Adipocyte (in vitro differentiated cells): ENCODE results near the gene MAGEB17.
A peak's percentile ranks its signal among the peaks of the same experiment; 100 is the strongest.
"Not testable (repeated sequence)": the region's sequence is repeated elsewhere in the genome, so short reads cannot be mapped to it uniquely, and the experiment has no call there.

Experiments
- DNase-seq: peaks from one replicate; pipeline ENCODE4 v3.0.0-alpha.2; 2015; ENCODE audit warnings: low read depth
- H3K27me3 ChIP-seq: replicated peaks from 2 replicates; pipeline ENCODE4 v1.7.0; 2013; ENCODE audit warnings: mild to moderate bottlenecking, low read length, moderate library complexity; ENCODE audit not compliant: control insufficient read depth, insufficient read depth
- H3K36me3 ChIP-seq: 2 replicates; pipeline ENCODE4 v1.7.0; 2013; ENCODE audit warnings: low read length, mild to moderate bottlenecking, moderate library complexity; ENCODE audit not compliant: control insufficient read depth, insufficient read depth, severe bottlenecking
- H3K4me1 ChIP-seq: 2 replicates; pipeline ENCODE4 v1.7.0; 2013; ENCODE audit warnings: mild to moderate bottlenecking, low read length, moderate library complexity; ENCODE audit not compliant: control insufficient read depth, insufficient read depth
- H3K4me3 ChIP-seq: 2 replicates; pipeline ENCODE4 v1.7.0; 2013; ENCODE audit warnings: mild to moderate bottlenecking, low read length, moderate library complexity
- H3K9ac ChIP-seq: 2 replicates; pipeline ENCODE4 v1.7.0; 2013; ENCODE audit warnings: mild to moderate bottlenecking, low read length, moderate library complexity
- H3K9me3 ChIP-seq: 2 replicates; pipeline ENCODE4 v1.7.0; 2013; ENCODE audit warnings: mild to moderate bottlenecking, low read length, moderate library complexity; ENCODE audit not compliant: control insufficient read depth

Gene MAGEB17

DNA sequence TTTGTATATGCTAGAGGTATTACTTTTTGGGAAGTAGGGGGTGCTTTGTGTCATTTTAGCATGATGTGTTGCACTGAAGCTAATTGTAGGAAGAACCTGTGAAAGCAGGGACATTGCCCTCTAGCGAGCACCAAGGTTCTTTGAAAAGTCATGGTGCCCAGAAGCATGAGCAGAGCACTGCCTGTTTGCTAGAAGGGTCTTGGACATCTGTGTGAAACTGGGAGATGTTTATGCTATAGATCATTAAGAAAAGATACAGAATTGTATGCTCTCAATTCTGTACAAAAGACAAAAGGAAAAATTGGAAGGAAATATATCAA lies 29.2 kb upstream of the MAGEB17 start:
- Histone ChIP-seq H3K9ac (no peak overlapping the region), H3K4me3 (no peak overlapping the region), H3K27me3 (peaks cover 14% of the 10 kb centered on the region), H3K36me3 (no peaks in the 10 kb centered on the region), H3K9me3 (peaks cover 6% of the 10 kb centered on the region), H3K4me1 (peaks cover 11% of the 10 kb centered on the region)
- DNase-seq: no peak

DNA sequence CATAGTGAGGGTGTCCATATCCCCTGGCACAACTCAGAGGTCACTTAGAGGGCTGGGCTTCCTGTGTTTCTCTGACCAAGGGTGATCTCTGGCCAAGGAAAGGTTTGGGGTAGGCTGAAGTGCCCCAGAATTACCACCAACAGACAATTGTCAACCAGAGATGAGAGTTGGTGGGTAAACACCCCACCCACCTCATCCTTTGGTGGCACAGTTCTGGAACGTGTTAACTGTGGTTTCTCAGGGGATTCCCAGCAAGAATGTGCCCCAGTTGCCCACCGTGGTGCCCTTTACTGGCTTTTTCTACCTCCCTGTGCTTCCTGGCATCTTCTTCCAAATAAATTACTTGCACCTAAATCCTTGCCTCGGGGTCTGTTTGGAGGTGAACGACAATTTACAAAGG lies 26.8 kb upstream of the MAGEB17 start:
- Histone ChIP-seq H3K4me3 (no peak overlapping the region), H3K9me3 (peaks cover 6% of the 10 kb centered on the region), H3K4me1 (peaks cover 11% of the 10 kb centered on the region), H3K27me3 (peaks cover 18% of the 10 kb centered on the region), H3K36me3 (no peaks in the 10 kb centered on the region), H3K9ac (no peak overlapping the region)
- no peak for DNase-seq

DNA sequence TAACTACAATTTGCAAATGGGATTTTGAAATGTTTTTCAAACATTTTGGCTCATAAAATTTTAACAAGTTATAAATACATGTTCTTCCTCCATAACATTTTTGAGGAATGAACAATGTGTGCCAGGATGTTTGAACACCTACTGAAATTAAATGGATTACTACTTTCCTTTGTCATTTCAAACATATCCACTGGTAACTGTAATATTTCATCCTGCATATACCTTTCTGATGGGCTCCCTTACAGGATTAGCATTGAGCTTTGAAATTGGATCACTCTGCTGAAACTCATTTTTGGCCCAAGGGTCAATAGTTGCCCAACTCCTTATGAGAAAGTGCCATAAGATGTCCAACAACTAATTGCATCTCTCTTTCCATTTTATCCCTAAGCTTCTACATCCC lies 26.3 kb upstream of the MAGEB17 start:
- H3K4me1 ChIP-seq: peaks cover 11% of the 10 kb centered on the region
- DNase-seq: no peak
- H3K36me3 ChIP-seq: no peaks in the 10 kb centered on the region
- H3K9me3 ChIP-seq: peaks cover 6% of the 10 kb centered on the region
- H3K27me3 ChIP-seq: peaks cover 15% of the 10 kb centered on the region
- H3K4me3 ChIP-seq: no peak overlapping the region
- H3K9ac ChIP-seq: no peak overlapping the region

DNA sequence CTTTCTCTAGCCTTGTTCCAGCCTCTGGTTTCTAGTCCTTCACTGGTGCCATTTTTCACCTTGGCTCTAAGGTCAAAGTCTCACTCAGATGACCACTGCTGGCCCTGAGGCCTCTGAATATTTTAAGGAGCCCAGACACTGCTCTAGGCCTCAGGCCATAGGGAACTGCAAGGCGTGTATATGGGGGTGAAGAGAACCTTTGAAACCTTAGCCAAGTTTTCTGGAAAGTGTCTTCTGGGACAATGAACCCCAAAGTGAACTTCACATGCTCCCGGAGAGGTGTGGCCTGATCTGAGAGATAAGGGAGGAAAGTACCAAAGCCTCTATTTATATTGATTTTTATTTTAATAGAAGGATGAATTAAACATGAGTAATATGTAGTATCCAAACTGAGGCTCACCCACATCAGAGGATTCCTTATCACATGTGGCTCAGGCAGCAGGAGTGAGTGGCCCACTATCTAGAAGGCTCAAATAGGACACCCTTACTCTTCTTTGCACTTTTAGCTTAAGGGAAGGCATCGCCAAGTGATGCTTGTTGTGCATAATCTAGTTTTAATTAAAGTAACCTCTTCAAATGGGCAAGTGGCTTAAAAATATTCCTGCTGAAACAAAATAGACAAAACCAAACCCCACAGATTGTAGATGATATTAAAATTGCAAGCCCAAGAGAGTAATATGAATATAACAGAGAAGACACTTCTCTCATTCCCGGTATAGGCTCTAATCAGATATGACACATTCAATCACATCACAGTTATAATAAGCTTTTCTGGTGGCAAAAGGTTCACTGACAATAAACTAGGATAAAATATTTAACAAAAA lies 25.6 kb upstream of the MAGEB17 start:
- Histone ChIP-seq H3K9me3 (peaks cover 6% of the 10 kb centered on the region), H3K27me3 (peaks cover 10% of the 10 kb centered on the region), H3K9ac (no peak overlapping the region), H3K4me3 (no peak overlapping the region), H3K4me1 (peaks cover 11% of the 10 kb centered on the region), H3K36me3 (no peaks in the 10 kb centered on the region)
- no peak for DNase-seq

DNA sequence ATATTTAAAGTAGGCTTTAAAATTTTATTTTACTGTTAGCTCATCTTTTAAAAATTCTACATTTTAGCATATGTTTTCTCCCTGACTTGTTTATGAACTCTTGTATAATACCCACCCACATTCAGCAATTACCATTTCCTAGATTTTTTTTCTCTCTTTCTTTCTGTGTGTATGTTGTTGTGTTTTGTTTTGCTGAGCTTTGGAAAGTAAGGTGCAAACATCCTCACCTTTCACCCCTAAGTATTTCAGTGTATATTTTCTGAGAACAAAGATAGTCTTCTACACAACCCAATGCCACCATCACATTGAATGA lies 25.1 kb upstream of the MAGEB17 start:
- Histone ChIP-seq H3K4me1 (peaks cover 10% of the 10 kb centered on the region), H3K27me3 (peaks cover 10% of the 10 kb centered on the region), H3K9ac (no peak overlapping the region), H3K4me3 (no peak overlapping the region), H3K9me3 (peaks cover 6% of the 10 kb centered on the region), H3K36me3 (no peaks in the 10 kb centered on the region)
- DNase-seq: no peak

DNA sequence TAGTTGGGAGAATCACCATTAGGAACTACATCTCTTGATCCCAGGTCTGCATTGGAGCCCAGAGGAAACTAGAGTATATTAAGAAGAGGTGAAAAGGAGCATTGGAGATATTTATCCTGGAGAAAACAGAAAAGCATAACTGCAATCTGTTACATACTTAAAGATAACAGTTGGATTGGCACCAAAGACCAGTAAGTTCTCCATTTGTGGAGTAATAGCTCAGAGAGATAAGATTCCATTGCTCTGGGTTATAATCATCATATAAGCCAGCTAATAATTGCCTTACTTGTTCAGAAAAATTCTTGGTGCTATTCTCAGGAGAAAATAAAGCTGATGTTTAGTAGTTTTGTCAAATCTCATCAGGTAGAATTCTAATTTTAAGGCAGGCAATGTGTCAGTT lies 23.3 kb upstream of the MAGEB17 start:
- Histone ChIP-seq H3K4me1 (peaks cover 8% of the 10 kb centered on the region), H3K27me3 (peaks cover 14% of the 10 kb centered on the region), H3K36me3 (no peaks in the 10 kb centered on the region), H3K9me3 (peaks cover 6% of the 10 kb centered on the region), H3K4me3 (no peak overlapping the region), H3K9ac (no peak overlapping the region)
- DNase-seq: no peak

DNA sequence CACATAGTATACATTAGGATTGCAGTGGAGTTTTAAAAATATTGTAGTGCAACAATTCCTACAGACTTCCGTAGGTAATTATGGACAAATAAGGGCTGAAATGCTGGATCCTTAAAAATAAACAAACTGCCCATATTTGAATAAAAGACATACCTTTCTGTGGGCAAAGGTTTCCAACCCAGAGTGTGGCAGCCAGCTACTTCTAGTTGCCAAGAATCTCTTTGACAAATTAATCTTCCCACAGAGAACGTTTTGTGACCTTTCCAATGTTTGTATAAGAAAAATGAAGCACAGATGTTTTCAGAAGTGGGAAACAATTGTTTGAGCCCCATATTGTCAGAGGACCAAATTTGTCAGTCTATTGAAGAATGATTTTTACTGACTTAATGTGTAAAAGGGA lies 22.9 kb upstream of the MAGEB17 start:
- H3K36me3 ChIP-seq: no peaks in the 10 kb centered on the region
- DNase-seq: peak; percentile 22
- peaks cover 14% of the 10 kb centered on the region for H3K27me3 ChIP-seq
- peaks cover 6% of the 10 kb centered on the region for H3K9me3 ChIP-seq
- peaks cover 8% of the 10 kb centered on the region for H3K4me1 ChIP-seq
- no peak overlapping the region for H3K4me3 ChIP-seq
- no peak overlapping the region for H3K9ac ChIP-seq

DNA sequence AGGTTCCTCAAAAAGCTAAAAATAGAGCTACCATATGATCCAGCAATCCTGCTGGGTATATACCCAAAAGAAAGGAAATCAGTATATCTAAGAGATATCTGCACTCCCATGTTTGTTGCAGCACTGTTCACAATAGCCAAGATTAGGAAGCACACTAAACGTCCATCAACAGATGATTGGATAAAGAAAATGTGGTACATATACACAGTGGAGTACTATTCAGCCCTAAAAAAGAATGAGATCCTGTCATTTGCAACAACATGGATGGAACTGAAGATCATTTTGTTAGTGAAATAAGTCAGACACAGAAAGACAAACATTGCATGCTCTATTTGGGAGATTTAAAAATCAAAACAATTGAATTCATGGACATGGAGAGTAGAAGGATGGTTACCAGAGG lies 22.2 kb upstream of the MAGEB17 start:
- not testable (repeated sequence) for H3K9me3 ChIP-seq, DNase-seq, H3K36me3 ChIP-seq, H3K4me3 ChIP-seq, H3K9ac ChIP-seq, H3K4me1 ChIP-seq
- H3K27me3 ChIP-seq: peaks cover 14% of the 10 kb centered on the region

DNA sequence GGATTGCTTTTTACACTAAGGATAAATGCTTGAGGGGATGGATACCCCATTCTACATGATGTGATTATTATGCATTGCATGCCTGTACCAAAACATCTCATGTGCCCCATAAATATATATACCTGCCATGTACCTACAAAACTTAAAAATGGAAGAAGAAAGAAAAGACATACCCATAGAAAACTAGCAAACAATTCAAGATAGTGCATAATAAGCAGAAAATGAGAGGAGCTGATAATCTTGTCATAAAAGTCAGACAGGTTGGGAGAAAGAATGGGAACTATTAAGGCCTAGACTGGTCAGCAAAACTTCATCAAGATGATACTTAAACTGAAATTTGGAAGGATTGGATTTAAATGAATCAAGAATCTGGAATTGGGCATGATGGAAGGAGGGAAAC lies 21.6 kb upstream of the MAGEB17 start:
- no peak for DNase-seq
- Histone ChIP-seq H3K9me3 (peaks cover 6% of the 10 kb centered on the region), H3K27me3 (peaks cover 14% of the 10 kb centered on the region), H3K36me3 (no peaks in the 10 kb centered on the region), H3K4me1 (peaks cover 8% of the 10 kb centered on the region), H3K9ac (no peak overlapping the region), H3K4me3 (no peak overlapping the region)

DNA sequence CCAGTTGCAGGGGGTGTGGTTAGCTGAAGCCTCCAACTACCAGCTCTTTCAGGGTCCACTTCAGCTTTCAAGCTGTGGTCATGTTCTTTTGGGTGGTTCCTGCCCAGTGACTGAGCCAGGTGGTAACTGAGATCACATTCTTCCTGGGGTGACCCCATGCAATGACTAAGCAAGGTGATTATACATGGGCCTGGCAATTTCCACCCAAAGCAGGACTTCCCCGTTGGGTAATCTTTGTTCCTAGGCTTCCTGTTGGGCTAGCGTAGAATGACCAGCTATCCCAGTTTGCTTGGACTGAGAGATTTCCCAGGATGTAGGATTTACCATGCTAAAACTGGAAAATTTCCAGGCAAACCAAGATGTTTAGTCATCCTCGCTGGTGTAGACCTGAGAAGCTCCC lies 18.4 kb upstream of the MAGEB17 start:
- no peaks in the 10 kb centered on the region for H3K4me1 ChIP-seq
- no peak for DNase-seq
- H3K9ac ChIP-seq: no peak overlapping the region
- H3K9me3 ChIP-seq: no peaks in the 10 kb centered on the region
- peaks cover 10% of the 10 kb centered on the region for H3K27me3 ChIP-seq
- no peaks in the 10 kb centered on the region for H3K36me3 ChIP-seq
- no peak overlapping the region for H3K4me3 ChIP-seq

DNA sequence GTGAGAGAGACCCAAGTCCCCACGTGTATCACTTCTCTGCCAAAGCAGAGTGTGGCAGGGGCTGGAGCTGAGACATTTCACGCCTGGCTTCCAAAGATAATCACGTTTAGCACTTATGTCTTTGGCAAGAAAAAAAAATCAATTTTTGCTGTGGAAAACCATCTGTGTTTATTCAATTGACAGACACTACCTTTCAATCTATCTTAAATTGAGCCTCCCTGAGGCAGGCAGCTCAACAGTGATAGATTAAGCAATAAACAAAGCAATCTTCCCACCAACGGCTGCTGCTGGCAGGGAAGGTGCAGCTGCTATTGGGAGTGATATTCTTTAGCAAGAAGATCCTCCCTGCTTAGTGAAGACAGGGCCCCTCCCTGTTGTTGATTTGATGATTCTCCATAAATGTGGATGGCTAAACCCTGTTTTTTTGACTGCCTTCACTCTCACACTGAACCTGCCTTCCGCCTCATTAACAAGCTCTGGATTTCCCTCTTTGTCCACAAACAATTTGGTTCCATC lies 11.6 kb upstream of the MAGEB17 start:
- no peak for DNase-seq
- Histone ChIP-seq H3K4me1 (peaks cover under 1% of the 10 kb centered on the region), H3K9ac (no peak overlapping the region), H3K36me3 (no peaks in the 10 kb centered on the region), H3K9me3 (no peaks in the 10 kb centered on the region), H3K27me3 (peaks cover 5% of the 10 kb centered on the region), H3K4me3 (no peak overlapping the region)
